ENCODE measurements around the gene HPCAL1.
A peak's percentile ranks its signal among the peaks of the same experiment; 100 is the strongest.

The HPCAL1 gene

GRCh38 chr2:10324095-10324832, 21.6 kb downstream of the HPCAL1 start:
- no peak for DNase-seq (ENCODE audit: low read depth)

DNA sequence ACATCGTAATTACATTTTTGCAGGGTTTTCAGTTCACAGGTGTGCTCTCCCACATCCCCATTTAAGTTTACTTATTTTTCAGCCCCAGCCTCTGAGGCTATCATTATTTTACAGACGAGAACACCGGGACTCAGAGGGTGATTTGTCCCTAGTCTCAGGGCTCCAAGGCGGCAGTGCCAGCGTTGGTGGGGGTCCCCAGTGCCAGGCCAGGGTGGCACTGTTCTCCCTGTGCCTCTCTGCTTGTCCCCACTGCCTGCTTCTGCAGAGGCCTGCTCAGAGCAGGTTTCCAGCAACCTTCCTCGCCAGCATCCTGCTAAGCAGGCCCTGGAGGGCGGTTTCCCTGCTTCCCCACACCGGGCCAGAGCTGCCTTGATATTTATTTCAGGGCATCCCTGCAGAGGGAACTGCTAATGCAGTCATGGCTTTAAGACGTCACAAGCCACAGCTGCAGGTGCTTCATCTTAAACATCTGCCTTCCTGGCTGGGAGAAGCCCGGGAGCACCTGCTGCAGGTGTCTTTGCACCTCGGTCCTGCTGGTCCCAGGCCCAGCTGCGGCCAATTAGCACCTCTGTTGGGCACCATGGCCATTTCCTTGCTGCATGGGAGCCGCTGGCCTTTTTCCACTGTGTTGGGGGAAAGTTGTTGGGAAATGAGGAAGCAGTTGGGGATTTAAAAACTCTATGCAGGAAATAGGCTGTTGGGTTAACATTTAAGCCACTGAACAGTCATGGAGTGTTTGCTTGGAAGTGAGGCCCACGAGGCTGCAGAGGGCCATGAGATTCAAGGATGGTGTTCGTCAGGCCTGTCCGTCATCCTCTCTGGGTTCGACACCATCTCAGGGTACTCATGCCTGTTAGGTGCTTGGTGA, 22.8 kb downstream of the HPCAL1 start:
- DNase-seq (ENCODE audit: low read depth), result no peak

DNA sequence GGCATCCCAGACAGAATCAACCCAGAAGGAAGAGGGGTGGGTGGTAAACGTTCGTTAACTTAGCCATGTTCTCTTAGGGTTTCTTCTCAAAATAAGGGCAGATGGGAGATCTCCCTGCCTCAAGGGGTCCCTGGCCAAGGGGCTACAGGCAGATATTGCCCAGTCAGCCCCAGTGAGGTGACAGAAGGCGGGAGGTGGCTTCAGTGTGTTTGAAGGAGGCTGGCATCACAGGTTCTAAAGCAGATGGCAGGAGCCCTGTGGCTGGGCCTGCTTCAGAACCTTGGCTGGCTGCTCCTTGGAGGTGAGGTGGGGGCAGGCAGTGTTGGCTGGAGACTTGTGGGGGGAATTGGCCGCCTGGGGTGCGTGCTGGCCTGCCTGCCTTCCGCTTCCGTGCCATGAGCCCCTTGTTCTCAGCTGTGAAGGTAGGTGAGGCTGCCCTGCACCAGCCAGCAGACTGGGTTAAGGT, 23.5 kb downstream of the HPCAL1 start:
- DNase-seq (ENCODE audit: low read depth), result no peak

DNA sequence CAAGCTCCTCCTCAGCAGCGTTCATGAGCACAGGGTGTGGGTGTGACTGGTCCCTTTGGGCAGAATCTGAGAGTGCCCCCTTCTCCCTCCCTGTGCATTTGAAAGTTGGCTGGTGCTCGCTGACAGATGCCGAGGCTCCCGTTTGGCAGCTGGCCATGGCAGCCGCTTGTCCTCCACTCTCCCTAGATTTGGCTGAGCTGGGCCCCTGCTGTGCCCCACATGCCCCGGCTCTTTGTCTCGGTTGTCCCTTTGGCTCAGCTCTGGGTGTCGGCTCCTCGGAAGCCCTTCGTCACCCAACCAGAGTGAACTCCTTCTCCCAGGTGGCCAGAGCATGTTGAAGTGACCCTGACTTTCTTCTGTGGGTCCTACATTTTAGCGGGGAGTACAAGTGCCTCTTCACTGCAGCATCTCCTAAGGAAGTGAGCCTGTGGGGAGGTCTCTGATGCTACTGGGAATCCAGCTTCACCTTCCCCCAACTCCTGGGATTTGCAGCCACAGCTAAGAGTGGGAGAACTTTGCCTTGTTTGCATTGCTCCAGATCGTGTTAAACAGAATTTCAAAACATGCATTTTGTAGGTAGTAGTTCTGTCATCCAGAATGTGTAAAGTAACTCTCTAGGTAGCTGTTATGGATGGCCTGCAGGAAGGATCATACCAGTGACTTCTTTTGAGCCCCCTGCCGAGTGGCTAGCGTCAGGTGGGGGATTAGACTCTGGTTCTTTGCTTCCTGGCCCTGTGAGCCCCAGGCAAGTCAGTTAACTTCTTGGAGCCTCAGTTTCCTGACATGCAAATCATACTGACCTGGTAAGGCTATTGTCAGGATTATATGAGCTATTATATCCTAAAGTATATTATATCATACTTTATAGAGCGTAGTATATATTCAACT, 24.2 kb downstream of the HPCAL1 start:
- DNase-seq (ENCODE audit: low read depth), result no peak

DNA sequence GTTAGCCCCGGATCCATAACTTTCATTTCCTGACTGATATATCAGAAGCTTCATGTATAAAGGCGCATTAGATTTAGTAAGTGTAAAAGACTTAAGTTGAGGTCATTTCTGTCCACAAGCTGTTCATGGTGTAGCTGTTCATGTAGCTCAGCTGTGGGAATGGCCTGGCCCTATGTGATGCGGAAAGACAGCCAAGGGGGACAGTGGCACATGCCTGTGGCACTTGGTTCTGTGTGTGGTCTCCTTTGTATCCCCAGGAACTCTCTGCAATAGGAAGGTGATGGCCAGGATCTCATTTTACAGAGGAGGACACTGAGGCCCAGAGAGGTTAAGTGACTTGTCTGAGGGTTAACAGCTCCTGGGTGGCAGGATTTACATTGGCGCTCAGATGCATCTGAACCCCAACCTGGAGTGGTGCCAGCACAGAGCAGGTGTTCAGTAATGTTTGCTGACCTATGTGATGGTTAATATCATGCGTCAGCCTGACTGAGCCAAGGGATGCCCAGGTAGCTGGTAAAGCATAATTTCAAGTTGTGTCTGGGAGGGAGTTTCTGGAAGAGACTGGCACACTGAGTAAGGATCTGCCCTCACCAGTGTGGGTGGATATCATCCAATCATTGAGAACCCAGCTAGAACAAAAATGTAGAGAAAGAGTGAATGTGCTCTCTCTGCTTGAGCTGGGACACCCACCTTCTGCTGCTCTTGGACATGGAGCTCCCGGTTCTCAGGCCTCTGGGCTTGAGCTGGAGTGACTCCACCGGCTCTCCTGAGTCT, 25.4 kb downstream of the HPCAL1 start:
- DNase-seq (ENCODE audit: low read depth), result no peak

- no peak for DNase-seq (ENCODE audit: low read depth)
These were observed 26.2 kb downstream of the HPCAL1 start for GRCh38 chr2:10328670-10329579.

GRCh38 chr2:10329580-10329879, 26.8 kb downstream of the HPCAL1 start:
- no peak for DNase-seq (ENCODE audit: low read depth)

DNA sequence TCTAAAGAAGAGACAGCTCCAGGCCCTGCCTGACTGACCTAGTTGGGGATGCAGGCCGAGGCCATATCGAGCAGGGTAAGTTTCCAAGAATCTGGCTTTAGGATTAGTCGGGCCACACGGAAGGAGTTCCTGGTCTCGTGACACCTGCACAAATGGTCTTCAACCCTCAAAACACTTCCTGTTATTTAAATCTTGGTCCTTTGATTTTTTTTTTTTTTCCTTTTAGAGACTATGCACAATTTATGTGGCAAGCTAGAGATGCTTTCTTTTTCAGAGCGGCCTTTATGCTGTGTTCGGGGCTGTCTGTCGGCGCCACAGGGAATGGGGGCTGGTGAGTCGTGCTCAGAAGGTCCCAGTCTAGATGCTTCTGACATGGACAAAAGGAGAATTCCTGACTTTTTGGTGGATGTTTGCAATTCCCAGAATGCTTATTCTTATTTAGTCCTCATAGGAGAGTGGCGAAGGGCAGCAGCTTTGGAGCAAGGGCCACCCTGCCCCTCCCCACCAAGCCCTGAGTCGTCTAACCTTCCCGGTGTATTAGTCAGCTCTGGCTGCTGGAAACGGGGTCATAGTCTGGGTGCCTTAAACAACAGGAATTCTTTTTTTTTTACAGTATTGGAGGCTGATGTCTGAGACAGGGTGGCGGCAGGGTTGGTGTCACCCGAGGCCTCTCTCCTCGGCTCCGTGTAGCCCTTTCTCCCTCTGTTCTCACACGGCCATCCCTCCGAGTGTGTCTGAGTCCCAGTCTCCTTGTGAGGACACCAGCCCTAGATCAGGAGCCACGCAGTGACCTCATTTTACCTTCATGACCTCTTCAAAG, 27.4 kb downstream of the HPCAL1 start:
- no peak for DNase-seq (ENCODE audit: low read depth)

GRCh38 chr2:10330700-10331026, 28.0 kb downstream of the HPCAL1 start:
- DNase-seq (ENCODE audit: low read depth), result no peak

GRCh38 chr2:10331027-10331701, 28.5 kb downstream of the HPCAL1 start:
- peak; percentile 58 for DNase-seq (ENCODE audit: low read depth)

- DNase-seq (ENCODE audit: low read depth), result peak; percentile 36
These were observed 29.1 kb downstream of the HPCAL1 start for GRCh38 chr2:10331702-10332401.

- DNase-seq (ENCODE audit: low read depth), result peak; percentile 16
These were observed 29.9 kb downstream of the HPCAL1 start for GRCh38 chr2:10332402-10333246.

DNA sequence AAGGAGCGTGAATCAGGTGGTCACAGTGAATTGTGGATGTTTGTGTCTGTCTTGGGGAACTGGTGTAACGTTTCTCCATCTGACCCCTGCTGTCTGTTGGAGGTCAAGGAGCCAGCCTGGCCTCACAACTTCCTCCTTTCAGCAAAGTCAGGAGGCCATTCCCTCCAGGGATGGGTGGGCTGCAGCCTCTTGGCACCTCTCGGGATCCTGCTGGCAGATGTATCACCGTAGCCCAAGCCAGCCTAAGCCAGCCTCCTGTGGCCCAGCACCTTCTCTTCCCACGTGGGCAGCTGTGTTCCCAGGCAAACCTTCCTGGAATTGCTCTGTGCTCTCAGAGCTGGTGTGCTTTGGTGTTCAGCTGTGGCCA, 30.5 kb downstream of the HPCAL1 start:
- DNase-seq (ENCODE audit: low read depth), result no peak

GRCh38 chr2:10333966-10334365, 31.3 kb downstream of the HPCAL1 start:
- DNase-seq (ENCODE audit: low read depth), result no peak

DNA sequence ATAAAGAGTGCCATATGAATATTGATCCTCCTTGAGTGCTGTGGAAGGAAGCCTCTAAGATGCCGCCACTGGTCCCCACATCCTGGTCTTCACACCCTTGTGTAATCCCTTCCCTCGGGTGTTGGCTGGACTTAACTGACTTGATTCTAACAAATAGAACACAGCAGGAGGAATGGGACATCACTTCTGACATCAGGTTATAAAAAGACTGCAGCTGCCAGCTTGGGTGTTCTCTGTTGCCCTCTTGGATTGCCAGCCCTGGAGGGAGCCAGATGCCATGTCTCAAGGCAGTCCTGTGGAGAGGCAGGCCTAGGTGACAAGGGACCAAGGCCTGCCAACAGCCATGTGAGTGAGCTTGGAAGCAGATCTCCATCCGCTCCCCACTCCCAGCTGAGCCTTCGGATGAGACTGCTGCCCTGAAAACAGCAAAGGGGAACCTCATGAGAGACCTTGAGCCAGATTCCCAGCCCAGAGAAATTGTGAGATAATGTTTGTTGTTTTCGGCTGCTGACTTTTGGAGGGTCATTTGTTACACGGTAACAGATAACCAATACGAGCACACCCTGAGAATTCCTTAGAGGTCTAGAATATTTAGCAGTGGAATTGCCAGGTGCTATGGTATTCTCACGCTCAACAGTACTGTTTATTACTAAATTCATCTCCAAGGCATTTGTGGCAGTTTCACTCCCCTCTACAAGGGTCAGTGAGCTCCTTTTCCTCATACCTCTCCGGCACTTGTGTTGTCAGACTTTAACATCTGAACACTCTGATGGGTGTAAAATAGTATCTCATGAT, 32.5 kb downstream of the HPCAL1 start:
- no peak for DNase-seq (ENCODE audit: low read depth)

- no peak for DNase-seq (ENCODE audit: low read depth)
These were observed 33.6 kb downstream of the HPCAL1 start for GRCh38 chr2:10336283-10336682.

Measured in activated T-cell treated with anti-CD3 and anti-CD28 coated beads for 24 hours (primary cell).